ENCODE results near the gene STYX.
"Not testable (repeated sequence)": the region's sequence is repeated elsewhere in the genome, so short reads cannot be mapped to it uniquely, and the experiment has no call there.

STYX gene

GRCh38 chr14:52727509-52727908 lies 2.5 kb upstream of the STYX start:
- DNase-seq (ENCODE audit: low spot score): not testable (repeated sequence)

GRCh38 chr14:52729035-52729434 lies 931 bp upstream of the STYX start:
- DNase-seq (ENCODE audit: low spot score): not testable (repeated sequence)

- DNase-seq (ENCODE audit: low spot score): no peak
Observed at GRCh38 chr14:52729585-52729924, 411 bp upstream of the STYX start.

- DNase-seq (ENCODE audit: low spot score): no peak
Observed at GRCh38 chr14:52730709-52731111, 744 bp downstream of the STYX start.

GRCh38 chr14:52733824-52734223 lies 3.9 kb downstream of the STYX start:
- no peak for DNase-seq (ENCODE audit: low spot score)

GRCh38 chr14:52735921-52736489 lies 6.0 kb downstream of the STYX start:
- no peak for DNase-seq (ENCODE audit: low spot score)

- no peak for DNase-seq (ENCODE audit: low spot score)
Observed at GRCh38 chr14:52738409-52738808, 8.4 kb downstream of the STYX start.

GRCh38 chr14:52740751-52741150 lies 10.8 kb downstream of the STYX start:
- DNase-seq (ENCODE audit: low spot score): no peak

GRCh38 chr14:52741865-52742264 lies 11.9 kb downstream of the STYX start:
- DNase-seq (ENCODE audit: low spot score): no peak

GRCh38 chr14:52748647-52749292 lies 18.8 kb downstream of the STYX start:
- no peak for DNase-seq (ENCODE audit: low spot score)

- no peak for DNase-seq (ENCODE audit: low spot score)
Observed at GRCh38 chr14:52755607-52756316, 25.8 kb downstream of the STYX start.

GRCh38 chr14:52759145-52759544 lies 29.2 kb downstream of the STYX start:
- DNase-seq (ENCODE audit: low spot score): no peak

GRCh38 chr14:52762923-52763322 lies 33.0 kb downstream of the STYX start:
- DNase-seq (ENCODE audit: low spot score): not testable (repeated sequence)

- no peak for DNase-seq (ENCODE audit: low spot score)
Observed at GRCh38 chr14:52767058-52767833, 37.3 kb downstream of the STYX start.

- no peak for DNase-seq (ENCODE audit: low spot score)
Observed at GRCh38 chr14:52769887-52770286, 39.9 kb downstream of the STYX start.

- DNase-seq (ENCODE audit: low spot score): no peak
Observed at GRCh38 chr14:52776816-52777215, 46.9 kb downstream of the STYX start.

- DNase-seq (ENCODE audit: low spot score): no peak
Observed at GRCh38 chr14:52778702-52779101, 48.7 kb downstream of the STYX start.

GRCh38 chr14:52780893-52781292 lies 50.9 kb downstream of the STYX start:
- no peak for DNase-seq (ENCODE audit: low spot score)

GRCh38 chr14:52781629-52782028 lies 51.7 kb downstream of the STYX start:
- DNase-seq (ENCODE audit: low spot score): no peak

- DNase-seq (ENCODE audit: low spot score): no peak
Observed at GRCh38 chr14:52783206-52783605, 53.2 kb downstream of the STYX start.

GRCh38 chr14:52786887-52787286 lies 56.9 kb downstream of the STYX start:
- DNase-seq (ENCODE audit: low spot score): no peak

GRCh38 chr14:52789118-52789517 lies 59.2 kb downstream of the STYX start:
- no peak for DNase-seq (ENCODE audit: low spot score)
